Fibroblast of skin of right biceps (primary cell): ENCODE measurements around the gene ANXA6.
A peak's percentile ranks its signal among the peaks of the same experiment; 100 is the strongest.

Experiments used
- DNase-seq: peaks from one replicate; pipeline ENCODE4 v3.0.0-alpha.2; 2013

Gene ANXA6

GRCh38 chr5:151126199-151126645, 31.4 kb downstream of the ANXA6 start:
- peak; percentile 36 for DNase-seq

DNA sequence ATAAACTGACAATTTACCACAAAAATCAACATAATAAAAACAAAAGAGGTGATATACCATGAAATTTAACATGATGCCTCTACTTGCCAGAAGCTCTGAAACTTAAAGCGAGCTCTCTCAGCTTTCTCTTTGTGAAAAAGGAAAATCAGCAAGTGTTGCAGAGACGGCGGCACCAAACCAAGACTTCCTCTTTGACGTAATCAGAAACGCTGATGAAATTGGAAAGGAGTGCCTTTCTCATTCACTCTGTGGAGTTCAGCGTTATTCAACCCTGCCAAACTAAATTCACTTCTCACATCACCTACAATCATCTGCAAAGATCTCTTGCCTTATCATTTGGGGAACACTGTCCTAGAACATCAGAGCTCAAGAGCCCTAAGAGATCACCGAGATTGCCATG, 32.2 kb downstream of the ANXA6 start:
- DNase-seq: no peak

DNA sequence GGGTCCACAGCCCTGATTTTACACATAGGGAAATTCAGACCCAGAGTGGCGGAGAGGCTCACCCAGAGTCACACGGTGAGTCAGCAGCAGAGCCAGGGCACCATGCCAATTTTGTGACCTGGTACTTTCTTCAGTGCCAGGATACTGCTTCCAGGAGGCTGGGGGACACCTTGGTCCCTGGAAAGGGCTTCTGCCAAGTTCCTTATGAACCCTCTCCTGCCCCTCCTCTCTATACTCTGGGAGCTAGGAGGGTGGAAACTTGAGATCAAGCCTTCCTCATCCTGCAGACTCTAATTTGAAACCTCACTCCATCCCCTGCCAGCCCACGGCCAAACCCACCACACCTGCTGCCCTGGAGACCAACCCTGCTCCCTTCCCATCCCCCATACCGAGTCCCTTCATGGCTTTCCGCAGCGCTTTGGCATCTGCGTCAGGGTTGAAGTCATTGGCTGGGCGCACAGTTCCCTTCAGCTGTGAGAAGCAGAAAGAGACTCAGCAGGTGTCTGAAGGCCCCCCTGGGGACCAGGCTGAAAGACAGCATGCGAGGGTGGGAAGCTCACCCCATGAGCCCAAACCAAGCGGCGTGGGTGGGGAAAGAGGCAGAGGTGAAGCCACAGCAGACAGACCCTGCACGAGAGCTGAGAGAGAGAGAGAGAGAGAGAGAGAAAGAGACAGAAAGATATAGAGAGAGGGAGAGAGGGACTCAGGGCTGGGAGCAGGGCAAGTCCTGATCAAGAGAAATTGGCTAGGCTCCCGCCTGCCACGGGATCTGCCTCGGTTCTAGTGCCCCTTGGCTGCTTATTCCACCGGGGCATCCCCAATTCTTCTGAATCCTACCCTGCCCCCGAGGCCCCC, 33.5 kb downstream of the ANXA6 start:
- DNase-seq: peak; percentile 21

DNA sequence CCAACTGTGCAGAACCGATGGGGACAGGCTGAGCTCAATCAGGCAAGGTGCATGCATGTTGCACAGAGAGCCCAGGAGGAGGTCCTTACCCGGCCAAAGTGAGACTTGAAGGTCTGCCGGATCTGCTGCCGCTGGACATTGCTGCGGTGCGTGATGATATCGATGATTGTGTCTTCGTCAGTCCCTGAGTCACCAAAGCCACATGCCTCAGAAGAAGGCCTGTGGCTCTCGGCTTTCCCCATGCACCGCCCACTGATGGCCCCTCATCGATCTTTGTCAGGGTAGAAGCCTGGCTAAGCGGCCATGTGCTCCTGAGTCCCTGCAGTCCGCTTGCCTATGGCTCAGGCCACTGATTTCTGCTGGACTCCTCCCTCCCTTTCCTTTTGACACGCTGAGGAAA, 34.8 kb downstream of the ANXA6 start:
- no peak for DNase-seq

- no peak for DNase-seq
Measured at GRCh38 chr5:151121665-151122064, 35.9 kb downstream of the ANXA6 start.

- no peak for DNase-seq
Measured at GRCh38 chr5:151121095-151121494, 36.5 kb downstream of the ANXA6 start.

DNA sequence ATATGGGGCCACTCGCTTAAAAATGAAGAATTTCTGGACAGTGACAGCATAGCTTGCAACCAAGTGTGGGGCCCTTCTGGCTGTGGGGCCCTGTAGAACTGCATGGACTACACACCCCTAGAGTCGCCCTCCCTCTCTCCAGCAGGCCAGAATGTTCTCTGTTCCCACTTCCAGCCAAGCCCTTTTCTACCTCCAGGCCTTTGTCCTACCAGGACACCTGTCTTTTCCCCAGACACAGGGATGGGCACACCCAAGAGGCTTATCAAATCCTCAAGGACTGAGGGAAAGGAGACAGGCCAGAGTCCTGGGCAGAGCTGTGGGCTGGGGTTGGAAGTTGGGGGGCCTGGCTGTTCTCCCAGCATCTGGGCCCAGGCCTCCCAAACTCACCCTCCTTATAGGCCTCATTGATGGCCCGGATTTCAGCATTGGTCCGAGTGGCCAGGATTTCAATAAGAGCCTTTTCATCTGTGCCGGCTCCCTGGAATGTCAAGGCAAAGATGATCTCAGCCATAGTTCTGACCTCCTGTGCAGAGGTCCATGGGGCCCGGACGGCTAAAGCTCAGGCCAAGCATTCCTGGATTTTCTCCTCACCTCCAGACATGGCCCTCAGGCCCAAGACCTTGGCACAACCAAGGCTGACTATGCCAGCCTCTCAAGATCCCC, 38.5 kb downstream of the ANXA6 start:
- DNase-seq: no peak

DNA sequence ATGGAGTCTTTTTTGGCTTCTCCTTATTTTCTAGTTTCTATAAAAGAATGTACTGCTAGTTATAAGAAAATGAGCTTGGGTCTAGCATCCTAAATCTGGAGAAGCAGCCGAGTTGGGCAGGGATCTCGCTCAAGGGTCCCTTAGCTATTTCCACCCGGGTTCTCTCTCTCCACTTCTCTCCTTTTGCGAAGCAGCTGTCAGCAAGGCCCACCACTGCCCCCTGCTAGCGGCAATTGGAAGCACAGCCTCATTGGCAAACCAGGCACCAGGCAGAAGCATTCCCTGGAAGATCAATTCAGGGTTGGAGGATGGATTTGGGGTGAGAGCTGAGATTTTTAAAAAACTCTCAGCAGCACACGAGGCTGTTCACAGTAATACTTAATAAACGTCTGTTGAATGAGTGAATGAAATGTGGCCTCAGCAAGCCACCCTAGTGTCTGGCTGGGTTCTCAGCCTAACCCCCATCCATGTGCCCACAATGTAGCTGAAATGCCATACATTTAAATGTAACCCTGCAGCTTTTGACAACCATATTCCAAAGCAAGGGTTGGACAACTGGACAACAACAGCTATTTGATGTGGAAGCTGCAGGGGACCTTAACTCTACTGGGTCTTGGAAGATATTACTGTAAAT, 42.2 kb downstream of the ANXA6 start:
- DNase-seq: peak; percentile 55

GRCh38 chr5:151113651-151114050, 43.9 kb downstream of the ANXA6 start:
- DNase-seq: no peak

- no peak for DNase-seq
Measured at GRCh38 chr5:151110992-151111391, 46.6 kb downstream of the ANXA6 start.

- no peak for DNase-seq
Measured at GRCh38 chr5:151110122-151110681, 47.4 kb downstream of the ANXA6 start.

GRCh38 chr5:151108566-151108965, 49.0 kb downstream of the ANXA6 start:
- no peak for DNase-seq

- DNase-seq: no peak
Measured at GRCh38 chr5:151107738-151108520, 49.6 kb downstream of the ANXA6 start.

DNA sequence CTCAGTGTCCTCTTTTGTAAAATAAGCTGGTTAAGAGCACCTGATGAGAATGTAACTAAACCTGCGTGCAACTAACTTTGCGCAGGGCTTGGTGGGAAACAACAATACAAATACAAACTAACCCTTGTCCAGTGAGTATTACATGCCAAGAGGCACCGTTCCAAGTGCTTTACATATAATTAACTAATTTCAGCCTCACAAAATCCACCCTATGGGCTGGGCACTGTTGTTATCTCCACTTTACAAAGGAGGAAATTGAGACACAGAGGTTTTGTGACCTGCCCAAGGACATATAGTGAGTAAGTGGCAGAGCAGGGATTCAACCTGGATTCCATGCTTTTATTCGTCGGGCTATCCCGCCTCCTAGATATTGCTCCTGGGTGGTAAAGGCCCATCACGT, 50.5 kb downstream of the ANXA6 start:
- DNase-seq: no peak

DNA sequence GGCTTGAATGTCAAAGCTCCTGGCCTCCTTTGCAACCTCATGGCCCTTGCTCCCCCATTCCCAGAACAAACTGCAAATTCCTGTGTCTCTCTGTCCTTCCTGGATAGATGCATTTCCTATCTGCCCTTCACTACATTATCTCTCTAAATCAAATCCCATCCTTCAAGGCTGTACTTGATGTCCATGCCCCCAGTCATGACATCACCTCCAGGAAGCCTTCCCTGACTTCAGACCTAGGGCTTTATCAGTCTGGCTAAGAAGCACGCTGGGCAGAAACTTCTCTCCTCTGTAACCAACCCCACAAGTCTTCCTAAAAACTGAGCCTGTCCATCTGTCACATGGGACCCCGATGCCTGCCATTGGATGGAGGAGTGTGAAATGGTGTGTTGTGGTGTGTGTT, 51.1 kb downstream of the ANXA6 start:
- DNase-seq: no peak

DNA sequence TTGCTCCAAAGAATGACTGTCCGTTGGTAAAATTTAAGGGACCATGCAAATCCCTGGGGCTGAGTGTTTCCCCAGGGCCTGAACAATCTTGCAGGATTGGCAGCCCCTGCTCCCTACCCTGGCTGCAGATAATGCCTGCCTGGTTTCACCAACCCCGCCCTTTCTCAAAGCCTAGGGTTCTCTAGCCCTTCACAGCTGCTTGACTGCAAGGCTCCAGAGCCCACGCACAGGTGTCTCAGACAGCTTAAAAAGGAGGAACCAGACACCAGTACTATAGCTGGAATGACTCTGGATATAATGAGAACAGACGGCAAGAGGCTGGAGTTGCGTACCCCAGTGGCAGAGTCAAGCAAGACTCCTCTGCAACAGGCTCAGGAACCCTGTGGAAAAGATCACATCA, 51.5 kb downstream of the ANXA6 start:
- DNase-seq: no peak

DNA sequence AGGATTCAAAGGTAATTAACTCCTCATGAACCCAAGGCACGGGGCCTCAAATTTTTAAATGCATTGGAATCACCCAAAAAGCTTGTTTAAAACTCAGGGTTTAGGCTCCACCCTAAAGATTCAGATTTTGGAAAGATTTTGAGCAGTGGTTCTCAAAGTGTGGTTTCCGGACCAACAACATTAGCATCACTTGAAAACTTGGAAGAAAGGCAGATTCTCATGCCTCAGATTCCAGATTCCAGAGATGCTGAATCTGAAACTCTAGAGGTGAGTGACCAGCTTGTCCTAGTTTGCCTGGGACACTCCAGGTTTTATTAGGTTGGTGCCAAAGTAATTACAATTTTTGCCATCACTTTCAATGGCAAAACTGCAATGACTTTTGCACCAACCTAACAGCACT, 52.0 kb downstream of the ANXA6 start:
- no peak for DNase-seq

DNA sequence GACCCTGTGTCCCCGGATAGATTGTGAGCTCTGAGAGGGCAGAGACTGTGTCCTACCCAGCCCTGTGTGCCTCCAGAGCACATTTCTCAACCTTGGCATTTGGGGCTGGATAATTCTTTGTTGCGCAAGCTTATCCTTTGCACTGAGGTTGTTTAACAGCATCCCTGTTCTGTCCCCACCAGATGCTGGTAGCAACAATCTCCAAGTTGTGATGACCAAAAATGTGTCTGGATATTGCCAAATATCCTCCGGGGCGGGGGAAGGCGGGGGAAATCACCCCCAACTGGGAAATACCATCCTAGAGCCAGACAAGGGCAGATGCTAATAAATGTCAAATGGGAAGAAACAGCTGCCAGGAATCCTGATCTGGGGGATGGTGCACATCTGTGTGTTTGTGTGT, 52.8 kb downstream of the ANXA6 start:
- DNase-seq: peak; percentile 43

DNA sequence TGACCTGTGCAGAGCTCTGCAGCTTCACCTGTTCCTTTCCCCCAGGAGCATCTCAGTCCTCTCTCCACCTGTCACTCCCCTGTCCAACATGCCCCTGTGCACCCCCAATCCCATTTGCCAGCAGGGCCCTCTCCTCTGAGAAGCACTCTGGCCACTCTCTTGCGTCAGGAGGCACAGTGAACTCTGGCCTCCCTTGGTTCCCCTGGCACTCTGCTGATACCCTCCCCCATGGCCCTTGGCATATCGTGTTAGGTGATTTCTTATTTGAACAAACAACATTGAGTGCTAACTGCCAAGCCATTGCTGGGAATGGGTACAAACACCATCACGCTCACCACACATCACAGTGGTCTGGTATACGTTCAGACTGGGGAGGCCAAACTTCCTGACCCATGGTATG, 55.8 kb downstream of the ANXA6 start:
- DNase-seq: no peak

- no peak for DNase-seq
Measured at GRCh38 chr5:151101151-151101550, 56.4 kb downstream of the ANXA6 start.

DNA sequence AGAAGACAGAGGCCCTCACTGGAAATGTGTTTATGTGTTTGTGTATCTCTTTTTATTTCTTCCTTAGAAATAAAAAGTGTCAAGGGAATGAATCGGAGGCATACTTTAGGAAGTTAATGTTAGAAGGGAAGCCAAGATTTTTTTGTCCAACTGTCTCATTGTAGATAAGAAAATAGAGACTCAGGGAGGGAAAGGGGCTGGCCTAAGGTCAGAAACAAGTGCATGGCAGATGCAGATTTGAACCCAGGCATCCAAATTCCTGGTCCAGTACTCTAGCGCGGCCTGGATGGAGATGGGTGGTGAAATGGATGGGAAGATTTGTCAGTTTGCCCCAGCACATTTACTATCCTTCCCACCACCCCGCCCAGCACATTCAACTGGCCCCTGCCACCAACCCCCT, 56.9 kb downstream of the ANXA6 start:
- DNase-seq: no peak

DNA sequence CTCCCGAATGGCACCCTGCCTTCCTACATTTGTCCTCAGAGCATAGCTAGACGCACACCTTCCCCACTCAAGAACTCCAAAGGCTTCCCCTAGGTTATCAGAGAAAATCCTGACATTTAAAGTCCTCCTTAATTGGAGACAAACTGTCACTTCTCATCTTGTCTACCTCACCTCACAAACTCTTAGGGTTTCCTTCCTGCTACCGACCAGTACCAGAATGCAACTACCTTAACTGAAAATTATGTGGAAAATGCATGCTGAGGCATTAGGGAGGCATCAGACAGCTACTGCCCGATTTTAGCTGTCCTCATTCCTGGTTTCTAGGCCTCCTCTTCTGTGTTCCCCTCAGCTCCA, 58.8 kb downstream of the ANXA6 start:
- DNase-seq: no peak
